HG02610 (cell line): Measurements from ENCODE around the gene ANKRD11.

Experiments used
- ATAC-seq: cut with Tn5 transposase; IDR thresholded peaks from one replicate; pipeline ENCODE4 v1.9.1; 2021; ENCODE audit warnings: mild to moderate bottlenecking, moderate library complexity; ENCODE audit not compliant: unreplicated experiment

The ANKRD11 gene

GRCh38 chr16:89291363-89291762 lies 199.0 kb downstream of the ANKRD11 start:
- ATAC-seq: no peak

GRCh38 chr16:89290887-89291286 lies 199.5 kb downstream of the ANKRD11 start:
- no peak for ATAC-seq

GRCh38 chr16:89290472-89290871 lies 199.9 kb downstream of the ANKRD11 start:
- no peak for ATAC-seq

GRCh38 chr16:89289428-89290395 lies 200.6 kb downstream of the ANKRD11 start:
- no peak for ATAC-seq

- ATAC-seq: no peak
These were observed 201.4 kb downstream of the ANKRD11 start for GRCh38 chr16:89288966-89289365.

- ATAC-seq: no peak
These were observed 201.8 kb downstream of the ANKRD11 start for GRCh38 chr16:89288577-89288844.

- ATAC-seq: no peak
These were observed 202.4 kb downstream of the ANKRD11 start for GRCh38 chr16:89287777-89288576.

GRCh38 chr16:89286096-89286495 lies 204.3 kb downstream of the ANKRD11 start:
- no peak for ATAC-seq

- ATAC-seq: no peak
These were observed 205.0 kb downstream of the ANKRD11 start for GRCh38 chr16:89285381-89285780.

- no peak for ATAC-seq
These were observed 206.9 kb downstream of the ANKRD11 start for GRCh38 chr16:89283449-89283848.

- no peak for ATAC-seq
These were observed 207.8 kb downstream of the ANKRD11 start for GRCh38 chr16:89282523-89282922.

- ATAC-seq: no peak
These were observed 208.5 kb downstream of the ANKRD11 start for GRCh38 chr16:89281829-89282228.

- ATAC-seq: no peak
These were observed 209.2 kb downstream of the ANKRD11 start for GRCh38 chr16:89281189-89281577.

GRCh38 chr16:89280546-89281188 lies 209.7 kb downstream of the ANKRD11 start:
- no peak for ATAC-seq

GRCh38 chr16:89279666-89280481 lies 210.5 kb downstream of the ANKRD11 start:
- ATAC-seq: no peak

- no peak for ATAC-seq
These were observed 211.7 kb downstream of the ANKRD11 start for GRCh38 chr16:89278441-89279240.

- ATAC-seq: no peak
These were observed 212.6 kb downstream of the ANKRD11 start for GRCh38 chr16:89277641-89278341.

- ATAC-seq: no peak
These were observed 213.3 kb downstream of the ANKRD11 start for GRCh38 chr16:89277049-89277448.
